Measurements from ENCODE around the gene TGM6. TPM values are rescaled to one million over a fixed set of nuclear protein-coding genes. Genes with fewer than 3 reads are reported as not detected.

TGM6 gene
- total and polyA plus RNA-seq, 10 donors = not detected

- Histone ChIP-seq H3K27me3 (replicated peaks in 1 of 7) (peaks cover 0 to 29% (median 0%) of the 10 kb centered on the region in 7 donors), H3K4me3 (no peak overlapping the region), H3K9me3 (peaks cover 0 to 7% (median 2%) of the 10 kb centered on the region in 8 donors), H3K4me1 (peaks cover 0 to 6% (median 1%) of the 10 kb centered on the region in 6 donors), H3K27ac (no peak overlapping the region), H3K36me3 (no peaks in the 10 kb centered on the region)
- no peak for DNase-seq
- intact Hi-C loops (cut with DNase I; ENCODE audit: low total_unique reads) = no loop called here
- TF ChIP-seq POLR2AphosphoS5 (IDR thresholded peaks at IDR 0.05) = no peak
- 79 to 88% (median 86%) methylated on average over 5 of the region's 5 CpGs for WGBS, 5 donors
These were observed 30.1 kb upstream of the TGM6 start for GRCh38 chr20:2350606-2351005.

DNA sequence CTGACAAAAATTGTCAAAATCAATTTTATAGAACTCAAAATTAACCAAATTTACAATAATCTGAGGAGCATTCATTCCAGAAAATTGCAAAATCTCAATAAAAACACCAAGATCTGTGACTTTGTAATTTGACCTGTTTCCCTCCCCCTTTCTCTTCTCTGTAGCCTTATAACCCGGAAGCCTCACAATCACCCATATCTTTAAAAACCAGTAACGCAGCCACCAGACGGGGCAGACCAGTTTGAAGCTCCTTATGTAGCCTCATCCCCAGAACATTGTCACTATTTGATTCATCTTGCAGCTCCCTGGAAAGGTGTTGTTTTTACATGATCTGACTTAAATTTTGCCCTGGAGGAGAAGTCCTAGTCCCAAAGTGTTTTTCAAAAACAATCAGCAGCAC is 27.5 kb upstream of the TGM6 start:
- Histone ChIP-seq H3K27me3 (replicated peaks in 1 of 7) (peaks cover 0 to 17% (median 0%) of the 10 kb centered on the region in 7 donors), H3K4me1 (peaks cover 0 to 2% (median 0%) of the 10 kb centered on the region in 6 donors), H3K36me3 (no peaks in the 10 kb centered on the region), H3K9me3 (no peaks in the 10 kb centered on the region), H3K4me3 (no peak overlapping the region), H3K27ac (no peak overlapping the region)
- no peak for DNase-seq
- TF ChIP-seq CTCF (IDR thresholded peaks at IDR 0.05 in 8 of 11, conservative IDR thresholded peaks at IDR 0.05 in 3 of 11) (no peak), POLR2A (IDR thresholded peaks at IDR 0.05) (no peak), POLR2AphosphoS5 (IDR thresholded peaks at IDR 0.05) (no peak)
- WGBS, 5 donors = 69 to 77% (median 73%) methylated on average over 3 of the region's 3 CpGs
- intact Hi-C loops (cut with DNase I; ENCODE audit: low total_unique reads) = no loop called here

DNA sequence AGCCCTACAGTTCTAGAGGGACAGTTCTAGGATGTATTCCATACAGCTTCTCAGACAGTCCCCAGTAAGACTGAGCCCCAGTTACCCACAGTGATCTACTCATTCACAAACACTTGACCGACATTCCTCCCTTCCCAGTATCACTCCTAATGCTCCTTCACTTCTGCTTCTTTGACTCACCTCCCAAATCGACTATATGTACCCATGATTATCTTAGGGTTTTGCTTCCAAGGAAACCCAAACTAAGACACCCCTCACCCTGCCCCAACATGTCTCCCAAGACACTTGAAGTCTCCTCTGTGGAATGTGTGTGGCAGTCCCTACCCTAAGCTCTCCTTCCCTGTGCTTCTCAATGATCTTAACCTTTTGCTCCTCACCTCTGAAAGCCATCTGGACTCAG is 23.6 kb upstream of the TGM6 start:
- WGBS, 5 donors = 54 to 85% (median 57%) methylated on average over 2 of the region's 2 CpGs
- no peak overlapping the region for H3K27ac ChIP-seq
- no peak overlapping the region for H3K4me3 ChIP-seq
- intact Hi-C loops (cut with DNase I; ENCODE audit: low total_unique reads) = no loop called here
- H3K9me3 ChIP-seq = peaks cover 0 to 28% (median 22%) of the 10 kb centered on the region in 8 donors
- no peaks in the 10 kb centered on the region for H3K4me1 ChIP-seq
- TF ChIP-seq CTCF (IDR thresholded peaks at IDR 0.05 in 8 of 11, conservative IDR thresholded peaks at IDR 0.05 in 3 of 11) = no peak
- H3K36me3 ChIP-seq = no peaks in the 10 kb centered on the region
- peaks cover 0 to 2% (median 0%) of the 10 kb centered on the region in 7 donors for H3K27me3 ChIP-seq (replicated peaks in 1 of 7)
- DNase-seq = no peak

DNA sequence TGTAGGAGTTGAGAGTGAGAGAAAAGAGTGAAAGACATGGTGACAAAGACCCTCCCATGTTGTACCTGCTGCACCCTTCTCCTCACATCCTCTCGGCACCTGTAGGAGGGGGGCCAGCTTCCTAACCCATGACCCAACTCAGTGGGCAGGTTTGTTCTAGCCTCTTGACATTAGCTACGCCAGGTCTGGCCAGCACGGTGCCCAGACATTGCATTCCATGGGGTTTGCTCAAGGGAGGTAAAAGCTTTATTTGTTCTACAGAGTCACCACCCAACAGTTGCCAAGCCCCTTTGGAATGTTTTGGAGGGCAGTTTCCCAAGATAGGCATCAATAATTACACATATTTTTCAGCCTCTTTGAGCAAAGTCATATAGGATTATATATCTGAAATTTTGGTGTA is 22.7 kb upstream of the TGM6 start:
- intact Hi-C loops (cut with DNase I; ENCODE audit: low total_unique reads) = no loop called here
- DNase-seq = no peak
- no peak overlapping the region for H3K4me3 ChIP-seq
- no peak overlapping the region for H3K27ac ChIP-seq
- H3K9me3 ChIP-seq = peaks cover 0 to 31% (median 25%) of the 10 kb centered on the region in 8 donors
- H3K27me3 ChIP-seq (replicated peaks in 1 of 7) = peaks cover 0 to 10% (median 0%) of the 10 kb centered on the region in 7 donors
- no peak for TF ChIP-seq CTCF (IDR thresholded peaks at IDR 0.05 in 8 of 11, conservative IDR thresholded peaks at IDR 0.05 in 3 of 11)
- no peak for TF ChIP-seq POLR2AphosphoS5 (IDR thresholded peaks at IDR 0.05)
- TF ChIP-seq POLR2A (IDR thresholded peaks at IDR 0.05) = no peak
- H3K4me1 ChIP-seq = no peaks in the 10 kb centered on the region
- H3K36me3 ChIP-seq = no peaks in the 10 kb centered on the region
- WGBS, 5 donors = 83 to 91% (median 91%) methylated on average over 3 of the region's 3 CpGs

DNA sequence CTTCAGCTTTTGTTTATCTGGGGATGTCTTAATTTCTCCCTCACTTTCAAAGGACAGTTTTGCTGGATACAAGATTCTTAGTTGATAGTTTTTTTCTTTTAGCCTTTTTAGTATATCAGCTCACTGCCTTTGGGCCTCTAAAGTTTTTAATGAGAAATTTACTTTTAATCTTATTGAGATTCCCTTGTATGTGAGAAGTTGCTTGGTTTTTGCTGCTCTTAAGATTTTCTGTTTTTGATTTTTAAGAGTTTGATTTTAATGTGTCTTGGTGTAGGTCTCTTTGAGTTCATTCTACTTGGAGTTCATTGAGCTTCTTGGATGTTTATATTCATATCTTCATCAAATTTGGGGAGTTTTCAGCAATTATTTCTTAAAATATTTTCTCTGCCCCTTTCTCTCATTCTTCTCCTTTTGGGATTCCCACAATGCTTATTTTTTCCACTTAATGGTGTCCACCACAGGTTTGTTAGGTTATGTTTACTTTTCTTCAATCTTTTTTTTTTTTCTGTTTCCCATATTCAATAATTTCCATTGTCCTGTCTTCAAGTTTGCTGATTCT is 19.6 kb upstream of the TGM6 start:
- Histone ChIP-seq H3K4me1 (no peaks in the 10 kb centered on the region), H3K4me3 (no peak overlapping the region), H3K27ac (no peak overlapping the region), H3K9me3 (peaks cover 0 to 31% (median 25%) of the 10 kb centered on the region in 8 donors), H3K36me3 (no peaks in the 10 kb centered on the region), H3K27me3 (replicated peaks in 1 of 7) (peaks cover 0 to 24% (median 0%) of the 10 kb centered on the region in 7 donors)
- intact Hi-C loops (cut with DNase I; ENCODE audit: low total_unique reads) = no loop called here
- TF ChIP-seq POLR2AphosphoS5 (IDR thresholded peaks at IDR 0.05) = no peak
- TF ChIP-seq POLR2A (IDR thresholded peaks at IDR 0.05) = no peak
- no peak for TF ChIP-seq CTCF (IDR thresholded peaks at IDR 0.05 in 8 of 11, conservative IDR thresholded peaks at IDR 0.05 in 3 of 11)
- DNase-seq = no peak

Data from spleen (tissue), 11 donors.